HS-27A (cell line): ENCODE data around the gene S100A16.
"Not testable (repeated sequence)": the region's sequence is repeated elsewhere in the genome, so short reads cannot be mapped to it uniquely, and the experiment has no call there.

ENCODE experiments used
- DNase-seq: peaks from one replicate; pipeline ENCODE4 v3.0.0-alpha.2; 2012; ENCODE audit warnings: low read depth, missing footprints

The S100A16 gene

GRCh38 chr1:153563483-153563901 is 49.4 kb downstream of the S100A16 start:
- no peak for DNase-seq

GRCh38 chr1:153562021-153562420 is 50.9 kb downstream of the S100A16 start:
- DNase-seq: not testable (repeated sequence)

DNA sequence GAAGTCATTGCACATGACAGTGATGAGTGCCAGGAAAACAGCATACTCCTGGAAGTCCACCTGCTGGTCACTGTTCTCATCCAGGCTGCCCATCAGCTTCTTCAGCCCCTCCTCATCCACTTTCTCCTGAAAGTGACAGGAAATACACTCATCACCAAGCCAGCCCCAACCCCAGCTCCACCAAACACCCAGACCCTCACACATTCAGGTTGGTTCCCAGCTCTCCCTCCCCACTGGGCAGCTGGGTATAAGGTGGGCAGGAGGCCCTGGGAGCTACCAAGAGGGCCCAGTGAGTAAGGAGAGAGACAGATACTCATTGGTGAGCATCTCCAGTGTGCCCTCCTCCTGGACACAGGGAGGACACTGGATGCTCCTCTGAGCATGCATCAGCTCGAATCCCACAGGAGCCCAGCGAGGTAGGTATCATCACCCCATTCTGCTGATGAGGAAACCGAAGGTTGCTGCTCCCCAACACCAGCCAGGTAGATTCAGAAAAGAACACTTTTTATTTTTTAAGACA is 51.4 kb downstream of the S100A16 start:
- no peak for DNase-seq

GRCh38 chr1:153560771-153561465 is 52.0 kb downstream of the S100A16 start:
- no peak for DNase-seq

DNA sequence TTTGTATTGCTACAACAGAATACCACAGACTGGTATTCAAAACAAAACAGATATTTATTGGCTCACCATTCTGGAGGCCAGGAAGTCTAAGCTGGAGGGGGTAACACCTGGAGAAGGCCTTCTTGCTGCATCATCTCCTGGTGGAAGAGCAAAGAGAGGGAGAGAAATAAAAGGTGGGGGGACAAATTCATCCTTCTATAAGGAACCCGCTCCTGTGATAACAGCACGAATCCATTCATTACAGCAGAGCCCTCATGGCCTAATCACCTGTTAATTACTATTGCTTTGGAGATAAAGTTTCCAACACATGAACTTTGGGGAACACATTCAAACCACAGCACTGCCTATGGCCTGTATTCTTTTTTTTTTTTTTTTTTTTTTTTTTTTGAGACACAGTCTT is 52.7 kb downstream of the S100A16 start:
- no peak for DNase-seq

DNA sequence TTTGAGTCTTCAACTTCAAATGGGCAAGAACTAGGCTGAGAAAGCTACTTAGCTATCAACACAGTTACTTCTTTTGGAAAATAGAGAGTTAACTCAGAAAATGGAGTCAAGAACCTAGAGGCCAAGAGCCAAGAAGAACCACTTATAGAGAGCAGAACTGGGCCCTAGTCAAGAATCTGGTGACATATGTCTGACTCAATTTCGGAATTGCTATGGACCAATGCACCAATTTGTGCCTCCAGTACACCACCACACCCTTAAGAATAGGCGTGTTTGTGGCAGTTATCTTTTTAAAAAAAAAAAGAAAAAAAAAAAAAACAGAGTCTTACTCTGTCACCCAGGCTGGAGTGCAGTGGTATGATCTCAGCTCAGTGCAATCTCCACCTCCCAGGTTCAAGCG is 55.1 kb downstream of the S100A16 start:
- no peak for DNase-seq
